ENCODE data around the gene DNAJC30.

DNAJC30 gene

GRCh38 chr7:73650524-73650923 lies 32.7 kb downstream of the DNAJC30 start:
- in situ Hi-C loops (cut with MboI; ENCODE audit: low sequenced_read_pairs), result no loop called here

- in situ Hi-C loops (cut with MboI; ENCODE audit: low sequenced_read_pairs), result no loop called here
These were observed 33.7 kb downstream of the DNAJC30 start for GRCh38 chr7:73649576-73649975.

- in situ Hi-C loops (cut with MboI; ENCODE audit: low sequenced_read_pairs), result no loop called here
These were observed 34.5 kb downstream of the DNAJC30 start for GRCh38 chr7:73648593-73649332.

GRCh38 chr7:73647725-73648592 lies 35.3 kb downstream of the DNAJC30 start:
- in situ Hi-C loops (cut with MboI; ENCODE audit: low sequenced_read_pairs), result no loop called here

GRCh38 chr7:73646785-73647724 lies 36.2 kb downstream of the DNAJC30 start:
- in situ Hi-C loops (cut with MboI; ENCODE audit: low sequenced_read_pairs), result no loop called here

- in situ Hi-C loops (cut with MboI; ENCODE audit: low sequenced_read_pairs), result no loop called here
These were observed 37.5 kb downstream of the DNAJC30 start for GRCh38 chr7:73645643-73646174.

- in situ Hi-C loops (cut with MboI; ENCODE audit: low sequenced_read_pairs), result no loop called here
These were observed 38.5 kb downstream of the DNAJC30 start for GRCh38 chr7:73644688-73645286.

GRCh38 chr7:73642834-73643233 lies 40.4 kb downstream of the DNAJC30 start:
- in situ Hi-C loops (cut with MboI; ENCODE audit: low sequenced_read_pairs), result no loop called here

GRCh38 chr7:73638911-73639310 lies 44.3 kb downstream of the DNAJC30 start:
- in situ Hi-C loops (cut with MboI; ENCODE audit: low sequenced_read_pairs), result no loop called here

- in situ Hi-C loops (cut with MboI; ENCODE audit: low sequenced_read_pairs), result no loop called here
These were observed 47.6 kb downstream of the DNAJC30 start for GRCh38 chr7:73635428-73636200.

- in situ Hi-C loops (cut with MboI; ENCODE audit: low sequenced_read_pairs), result no loop called here
These were observed 49.4 kb downstream of the DNAJC30 start for GRCh38 chr7:73633844-73634243.

GRCh38 chr7:73633323-73633722 lies 49.9 kb downstream of the DNAJC30 start:
- in situ Hi-C loops (cut with MboI; ENCODE audit: low sequenced_read_pairs), result no loop called here

GRCh38 chr7:73631558-73631957 lies 51.7 kb downstream of the DNAJC30 start:
- in situ Hi-C loops (cut with MboI; ENCODE audit: low sequenced_read_pairs), result no loop called here

Data from HL-60/S4 treated with retinoic acid at 250 ng/mL for 4 days and 3 days (cell line).